ENCODE data around the gene OTOGL. TPM values are rescaled to one million over a fixed set of nuclear protein-coding genes. Genes with fewer than 3 reads are reported as not detected.
A peak's percentile ranks its signal among the peaks of the same experiment; 100 is the strongest.

OTOGL gene
- polyA plus RNA-seq, 1 of the 3 experiments (the other 2 are of a cell fraction) = 0.61 TPM

- no peak for TF ChIP-seq NRF1 (IDR thresholded peaks at IDR 0.05; ENCODE audit: low read depth, low read length)
- no peak for TF ChIP-seq CHD2 (IDR thresholded peaks at IDR 0.05; ENCODE audit: low read length, partially characterized antibody)
- TF ChIP-seq EP300 (IDR thresholded peaks at IDR 0.05; ENCODE audit: borderline replicate concordance in 1 of 2, low read depth in 1 of 2, low read length in 1 of 2) = no peak
- no peak for TF ChIP-seq USF2 (IDR thresholded peaks at IDR 0.05; ENCODE audit: borderline replicate concordance, low read depth, low read length)
- no peak for TF ChIP-seq RAD21 (IDR thresholded peaks at IDR 0.05; ENCODE audit: low read length)
- TF ChIP-seq GATA2 (CRISPR knock-in tag; IDR thresholded peaks at IDR 0.05) = no peak
- no peak for TF ChIP-seq EZH2phosphoT487 (IDR thresholded peaks at IDR 0.05; ENCODE audit: borderline replicate concordance, low read depth)
- TF ChIP-seq FOXM1 (IDR thresholded peaks at IDR 0.05; ENCODE audit: low read depth) = no peak
- TF ChIP-seq TAF1 (IDR thresholded peaks at IDR 0.05; ENCODE audit: borderline replicate concordance, low read depth, low read length) = no peak
- no peak for TF ChIP-seq USF1 (IDR thresholded peaks at IDR 0.05; ENCODE audit: borderline replicate concordance, low read depth)
- DNase-seq = no peak
- H3K79me2 ChIP-seq (ENCODE audit: insufficient read depth) = no peaks in the 10 kb centered on the region
- ChIA-PET CTCF (no interaction called here), POLR2A (no interaction called here)
- H3K4me3 ChIP-seq (ENCODE audit: low read depth in 2 of 2, low read length in 1 of 2) = no peak overlapping the region
- WGBS (ENCODE audit: low lambda C conversion rate) = 31% methylated on average over 3 of the region's 3 CpGs
- H3K4me2 ChIP-seq = no peak overlapping the region
- no peaks in the 10 kb centered on the region for H3F3A ChIP-seq (replicated peaks; ENCODE audit: insufficient read depth)
- no peaks in the 10 kb centered on the region for H3K9me3 ChIP-seq
- H2AFZ ChIP-seq (ENCODE audit: low read depth) = peak overlapping the region; percentile 43; the same call in 1 of the 2 replicates
- no peaks in the 10 kb centered on the region for H3K27me3 ChIP-seq (ENCODE audit: insufficient read depth)
- H4K20me1 ChIP-seq (ENCODE audit: insufficient read depth) = no peaks in the 10 kb centered on the region
- no peak overlapping the region for H3K9ac ChIP-seq
- peaks cover 0 to 5% of the 10 kb centered on the region in 2 experiments; a peak in 1 of 4 replicates for H3K4me1 ChIP-seq (ENCODE audit: control insufficient read depth in 1 of 2, insufficient read depth in 2 of 2, low read depth in 1 of 2, low read length in 1 of 2)
- no peaks in the 10 kb centered on the region for H3K36me3 ChIP-seq (replicated peaks in 1 of 2; ENCODE audit: control insufficient read depth in 1 of 2, insufficient read depth in 2 of 2, low read length in 1 of 2)
- no peaks in the 10 kb centered on the region for H3K9me2 ChIP-seq
- H3K27ac ChIP-seq (ENCODE audit: low read depth in 2 of 2, low read length in 1 of 2) = no peak overlapping the region
Measured at GRCh38 chr12:80121661-80122060, 22.3 kb downstream of the OTOGL start.

DNA sequence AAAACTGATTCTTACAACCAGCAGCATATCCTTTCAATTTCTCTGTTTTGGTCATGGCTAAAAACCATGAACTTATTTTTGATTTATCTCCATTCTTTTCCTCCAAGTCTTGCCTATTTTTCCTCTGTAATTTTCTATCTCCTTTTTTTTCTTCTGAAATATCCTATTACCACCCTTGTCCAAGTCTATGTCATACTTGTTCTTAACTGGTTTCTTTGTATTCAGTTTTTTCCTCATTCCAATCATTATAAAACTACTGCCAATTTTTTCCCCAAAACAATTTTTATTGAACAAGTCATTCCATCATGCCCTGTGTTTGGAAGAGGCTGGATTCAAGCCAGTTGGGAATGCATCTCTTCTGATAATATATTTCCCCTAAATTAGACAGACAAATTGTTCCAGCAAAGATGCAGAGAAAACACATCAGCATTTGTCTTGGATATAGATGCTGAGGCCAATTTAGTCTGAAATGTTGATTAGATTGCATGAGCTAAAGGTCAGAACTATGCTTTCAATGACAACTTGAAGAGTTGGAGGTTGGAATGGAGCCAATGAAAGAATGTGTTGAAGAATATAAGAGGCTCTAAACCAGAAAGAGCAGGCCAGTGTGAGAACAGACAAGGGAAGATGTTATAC lies 30.7 kb downstream of the OTOGL start:
- Histone ChIP-seq H3K27ac (ENCODE audit: low read depth in 2 of 2, low read length in 1 of 2) (peak overlapping the region in 1 of 2 experiments; percentile 15; a peak in 1 of 4 replicates), H3K27me3 (ENCODE audit: insufficient read depth) (no peaks in the 10 kb centered on the region), H3K4me2 (no peak overlapping the region), H3K79me2 (ENCODE audit: insufficient read depth) (no peaks in the 10 kb centered on the region), H3F3A (replicated peaks; ENCODE audit: insufficient read depth) (peaks cover 7% of the 10 kb centered on the region), H3K4me3 (ENCODE audit: low read depth in 2 of 2, low read length in 1 of 2) (no peak overlapping the region), H3K9ac (no peak overlapping the region), H3K4me1 (ENCODE audit: control insufficient read depth in 1 of 2, insufficient read depth in 2 of 2, low read depth in 1 of 2, low read length in 1 of 2) (no peaks in the 10 kb centered on the region), H2AFZ (ENCODE audit: low read depth) (no peak overlapping the region), H3K9me2 (no peaks in the 10 kb centered on the region), H4K20me1 (ENCODE audit: insufficient read depth) (no peaks in the 10 kb centered on the region), H3K36me3 (replicated peaks in 1 of 2; ENCODE audit: control insufficient read depth in 1 of 2, insufficient read depth in 2 of 2, low read length in 1 of 2) (no peaks in the 10 kb centered on the region), H3K9me3 (no peaks in the 10 kb centered on the region)
- ChIA-PET POLR2A (no interaction called here), CTCF (no interaction called here)
- DNase-seq = no peak
- TF ChIP-seq RFX5 (IDR thresholded peaks at IDR 0.05; ENCODE audit: low read length) = no peak
- TF ChIP-seq TAF1 (IDR thresholded peaks at IDR 0.05; ENCODE audit: borderline replicate concordance, low read depth, low read length) = no peak
- no peak for TF ChIP-seq USF1 (IDR thresholded peaks at IDR 0.05; ENCODE audit: borderline replicate concordance, low read depth)
- TF ChIP-seq GATA2 (CRISPR knock-in tag; IDR thresholded peaks at IDR 0.05) = no peak
- TF ChIP-seq POLR2AphosphoS5 (IDR thresholded peaks at IDR 0.05; ENCODE audit: low read depth, low read length) = no peak
- TF ChIP-seq, protein P1, sequence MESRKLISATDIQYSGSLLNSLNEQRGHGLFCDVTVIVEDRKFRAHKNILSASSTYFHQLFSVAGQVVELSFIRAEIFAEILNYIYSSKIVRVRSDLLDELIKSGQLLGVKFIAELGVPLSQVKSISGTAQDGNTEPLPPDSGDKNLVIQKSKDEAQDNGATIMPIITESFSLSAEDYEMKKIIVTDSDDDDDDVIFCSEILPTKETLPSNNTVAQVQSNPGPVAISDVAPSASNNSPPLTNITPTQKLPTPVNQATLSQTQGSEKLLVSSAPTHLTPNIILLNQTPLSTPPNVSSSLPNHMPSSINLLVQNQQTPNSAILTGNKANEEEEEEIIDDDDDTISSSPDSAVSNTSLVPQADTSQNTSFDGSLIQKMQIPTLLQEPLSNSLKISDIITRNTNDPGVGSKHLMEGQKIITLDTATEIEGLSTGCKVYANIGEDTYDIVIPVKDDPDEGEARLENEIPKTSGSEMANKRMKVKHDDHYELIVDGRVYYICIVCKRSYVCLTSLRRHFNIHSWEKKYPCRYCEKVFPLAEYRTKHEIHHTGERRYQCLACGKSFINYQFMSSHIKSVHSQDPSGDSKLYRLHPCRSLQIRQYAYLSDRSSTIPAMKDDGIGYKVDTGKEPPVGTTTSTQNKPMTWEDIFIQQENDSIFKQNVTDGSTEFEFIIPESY (IDR thresholded peaks at IDR 0.05; ENCODE audit: borderline replicate concordance, low read depth) = no peak
- TF ChIP-seq TEAD4 (IDR thresholded peaks at IDR 0.05; ENCODE audit: borderline replicate concordance, insufficient read depth) = peak; percentile 62; the same call in 1 of the 2 replicates
- no peak for TF ChIP-seq MEF2A (IDR thresholded peaks at IDR 0.05; ENCODE audit: borderline replicate concordance, low read depth)
- TF ChIP-seq USF2 (IDR thresholded peaks at IDR 0.05; ENCODE audit: borderline replicate concordance, low read depth, low read length) = no peak
- no peak for TF ChIP-seq GABPA (IDR thresholded peaks at IDR 0.05; ENCODE audit: low read depth)
- TF ChIP-seq CHD2 (IDR thresholded peaks at IDR 0.05; ENCODE audit: low read length, partially characterized antibody) = no peak
- TF ChIP-seq MAX (IDR thresholded peaks at IDR 0.05; ENCODE audit: low read depth) = no peak
- TF ChIP-seq RXRA (IDR thresholded peaks at IDR 0.05; ENCODE audit: borderline replicate concordance, low read depth) = peak; percentile 24; the same call in 1 of the 2 replicates
